ENCODE measurements around the gene MAN1C1.

MAN1C1 gene

DNA sequence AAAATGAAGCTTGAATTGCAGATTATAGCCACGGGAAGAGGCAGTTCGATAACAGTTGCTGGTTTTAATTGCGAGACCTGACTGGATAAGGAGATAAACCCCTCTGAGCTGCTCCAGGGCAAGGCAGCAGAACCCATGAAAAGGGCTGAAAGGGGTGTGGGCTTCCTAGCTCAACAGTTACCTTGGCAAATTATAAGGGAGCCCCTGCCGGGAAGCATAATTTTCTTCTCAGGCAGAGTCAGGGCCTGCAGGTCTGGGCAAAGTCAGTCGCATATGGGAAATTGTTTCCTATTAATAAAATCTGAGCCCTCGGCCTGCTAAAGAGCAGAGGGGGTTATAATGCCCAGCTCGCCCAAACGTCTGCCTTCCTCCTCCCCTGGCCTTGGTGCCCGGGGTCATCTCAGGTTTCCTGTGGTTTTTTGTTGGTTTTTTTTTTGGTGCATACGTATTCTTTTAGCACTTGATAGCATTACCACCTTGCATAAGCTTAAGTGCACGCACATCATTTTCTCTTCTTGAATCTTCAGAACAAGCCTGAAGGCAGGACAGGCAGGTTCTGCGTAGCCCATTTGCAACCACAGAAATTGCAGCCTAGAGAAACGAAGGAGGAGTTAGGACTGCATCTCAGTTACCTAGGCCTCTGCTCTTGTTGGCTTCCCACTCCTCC is 149.5 kb downstream of the MAN1C1 start:
- TF ChIP-seq EZH2phosphoT487 (conservative IDR thresholded peaks at IDR 0.05; ENCODE audit: low read length) = no peak
- TF ChIP-seq, protein P1, sequence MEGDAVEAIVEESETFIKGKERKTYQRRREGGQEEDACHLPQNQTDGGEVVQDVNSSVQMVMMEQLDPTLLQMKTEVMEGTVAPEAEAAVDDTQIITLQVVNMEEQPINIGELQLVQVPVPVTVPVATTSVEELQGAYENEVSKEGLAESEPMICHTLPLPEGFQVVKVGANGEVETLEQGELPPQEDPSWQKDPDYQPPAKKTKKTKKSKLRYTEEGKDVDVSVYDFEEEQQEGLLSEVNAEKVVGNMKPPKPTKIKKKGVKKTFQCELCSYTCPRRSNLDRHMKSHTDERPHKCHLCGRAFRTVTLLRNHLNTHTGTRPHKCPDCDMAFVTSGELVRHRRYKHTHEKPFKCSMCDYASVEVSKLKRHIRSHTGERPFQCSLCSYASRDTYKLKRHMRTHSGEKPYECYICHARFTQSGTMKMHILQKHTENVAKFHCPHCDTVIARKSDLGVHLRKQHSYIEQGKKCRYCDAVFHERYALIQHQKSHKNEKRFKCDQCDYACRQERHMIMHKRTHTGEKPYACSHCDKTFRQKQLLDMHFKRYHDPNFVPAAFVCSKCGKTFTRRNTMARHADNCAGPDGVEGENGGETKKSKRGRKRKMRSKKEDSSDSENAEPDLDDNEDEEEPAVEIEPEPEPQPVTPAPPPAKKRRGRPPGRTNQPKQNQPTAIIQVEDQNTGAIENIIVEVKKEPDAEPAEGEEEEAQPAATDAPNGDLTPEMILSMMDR (IDR thresholded peaks at IDR 0.05; ENCODE audit: insufficient read depth, low read length, poor library complexity, severe bottlenecking) = no peak
- Histone ChIP-seq H3K9me3 (ENCODE audit: insufficient read depth, low read length) (no peaks in the 10 kb centered on the region), H3K36me3 (ENCODE audit: low read length) (no peaks in the 10 kb centered on the region), H2AFZ (ENCODE audit: low read depth, low read length, severe bottlenecking) (no peak overlapping the region), H3K27me3 (ENCODE audit: low read length) (no peaks in the 10 kb centered on the region), H3K79me2 (ENCODE audit: insufficient read depth, low read length) (no peaks in the 10 kb centered on the region), H3K27ac (ENCODE audit: low read depth, low read length) (no peak overlapping the region), H4K20me1 (ENCODE audit: low read depth, low read length) (no peaks in the 10 kb centered on the region), H3K4me3 (ENCODE audit: insufficient read depth, low read length, poor library complexity, severe bottlenecking) (no peak overlapping the region), H3K9ac (ENCODE audit: low read length) (no peak overlapping the region), H3K9me2 (replicated peaks; ENCODE audit: insufficient read depth, low read length) (no peaks in the 10 kb centered on the region), H3F3A (ENCODE audit: insufficient read depth) (no peaks in the 10 kb centered on the region), H3K4me2 (ENCODE audit: low read depth, low read length, poor library complexity, severe bottlenecking) (no peak overlapping the region)

DNA sequence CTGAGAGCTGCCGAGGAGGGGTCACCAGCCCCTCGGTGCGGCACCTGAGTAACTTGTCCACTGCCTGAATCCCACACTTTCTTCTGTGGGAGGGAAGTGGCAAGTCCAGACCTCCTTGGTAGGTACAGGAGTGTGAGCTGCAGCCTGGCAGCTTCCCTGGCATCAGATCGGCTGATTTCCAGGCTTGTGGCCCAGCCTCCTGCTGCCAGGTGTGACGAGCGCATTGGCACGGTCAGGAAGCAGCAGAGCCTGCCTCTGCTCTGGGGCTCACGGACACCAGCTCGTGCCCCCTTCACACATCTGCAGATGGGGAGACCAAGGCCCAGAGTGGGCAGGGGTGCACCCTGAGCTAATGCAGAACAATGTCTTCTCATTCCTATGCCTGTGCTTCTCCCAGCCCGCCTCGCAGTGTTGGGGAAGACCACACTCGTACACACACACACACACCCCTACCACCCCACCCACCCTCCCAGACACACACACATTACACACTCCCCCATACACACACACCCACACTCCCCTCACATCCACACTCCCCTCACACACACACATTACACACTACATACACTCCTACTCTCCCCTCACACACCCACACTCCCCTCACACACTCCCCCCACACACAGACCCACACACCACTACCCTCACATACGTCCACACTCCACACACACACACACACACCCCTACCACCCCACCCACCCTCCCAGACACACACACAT is 150.3 kb downstream of the MAN1C1 start:
- no peak overlapping the region for H3K9ac ChIP-seq (ENCODE audit: low read length)
- H3K9me3 ChIP-seq (ENCODE audit: insufficient read depth, low read length) = no peaks in the 10 kb centered on the region
- TF ChIP-seq, protein P1 (IDR thresholded peaks at IDR 0.05; ENCODE audit: insufficient read depth, low read length, poor library complexity, severe bottlenecking) = no peak
- no peak overlapping the region for H2AFZ ChIP-seq (ENCODE audit: low read depth, low read length, severe bottlenecking)
- no peaks in the 10 kb centered on the region for H3K36me3 ChIP-seq (ENCODE audit: low read length)
- no peaks in the 10 kb centered on the region for H3K27me3 ChIP-seq (ENCODE audit: low read length)
- H3K4me2 ChIP-seq (ENCODE audit: low read depth, low read length, poor library complexity, severe bottlenecking) = no peak overlapping the region
- H3K4me3 ChIP-seq (ENCODE audit: insufficient read depth, low read length, poor library complexity, severe bottlenecking) = no peak overlapping the region
- H3K27ac ChIP-seq (ENCODE audit: low read depth, low read length) = no peak overlapping the region
- no peaks in the 10 kb centered on the region for H3F3A ChIP-seq (ENCODE audit: insufficient read depth)
- H4K20me1 ChIP-seq (ENCODE audit: low read depth, low read length) = no peaks in the 10 kb centered on the region
- no peaks in the 10 kb centered on the region for H3K9me2 ChIP-seq (replicated peaks; ENCODE audit: insufficient read depth, low read length)
- no peaks in the 10 kb centered on the region for H3K79me2 ChIP-seq (ENCODE audit: insufficient read depth, low read length)

DNA sequence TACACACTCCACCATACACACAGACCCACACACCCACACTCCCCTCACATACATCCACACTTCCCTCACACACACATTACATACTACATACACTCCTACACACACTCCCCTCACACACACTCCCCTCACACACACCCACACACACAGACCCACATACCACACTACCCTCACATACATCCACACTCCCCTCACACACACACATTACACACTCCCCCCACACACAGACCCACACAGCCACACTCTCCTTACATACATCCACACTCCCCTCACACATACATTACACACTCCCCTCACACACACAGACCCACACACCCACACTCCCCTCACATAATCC is 150.8 kb downstream of the MAN1C1 start:
- no peaks in the 10 kb centered on the region for H3K9me2 ChIP-seq (replicated peaks; ENCODE audit: insufficient read depth, low read length)
- H3K36me3 ChIP-seq (ENCODE audit: low read length) = no peaks in the 10 kb centered on the region
- no peaks in the 10 kb centered on the region for H3F3A ChIP-seq (ENCODE audit: insufficient read depth)
- no peak overlapping the region for H3K4me3 ChIP-seq (ENCODE audit: insufficient read depth, low read length, poor library complexity, severe bottlenecking)
- no peaks in the 10 kb centered on the region for H3K9me3 ChIP-seq (ENCODE audit: insufficient read depth, low read length)
- no peak overlapping the region for H2AFZ ChIP-seq (ENCODE audit: low read depth, low read length, severe bottlenecking)
- H3K4me2 ChIP-seq (ENCODE audit: low read depth, low read length, poor library complexity, severe bottlenecking) = no peak overlapping the region
- H3K27ac ChIP-seq (ENCODE audit: low read depth, low read length) = no peak overlapping the region
- TF ChIP-seq EZH2phosphoT487 (conservative IDR thresholded peaks at IDR 0.05; ENCODE audit: low read length) = no peak
- TF ChIP-seq, protein P1 (IDR thresholded peaks at IDR 0.05; ENCODE audit: insufficient read depth, low read length, poor library complexity, severe bottlenecking) = no peak
- no peaks in the 10 kb centered on the region for H3K27me3 ChIP-seq (ENCODE audit: low read length)
- no peak overlapping the region for H3K9ac ChIP-seq (ENCODE audit: low read length)
- H3K79me2 ChIP-seq (ENCODE audit: insufficient read depth, low read length) = no peaks in the 10 kb centered on the region
- no peaks in the 10 kb centered on the region for H4K20me1 ChIP-seq (ENCODE audit: low read depth, low read length)
